ENCODE measurements around the gene CROCC2.

The CROCC2 gene

DNA sequence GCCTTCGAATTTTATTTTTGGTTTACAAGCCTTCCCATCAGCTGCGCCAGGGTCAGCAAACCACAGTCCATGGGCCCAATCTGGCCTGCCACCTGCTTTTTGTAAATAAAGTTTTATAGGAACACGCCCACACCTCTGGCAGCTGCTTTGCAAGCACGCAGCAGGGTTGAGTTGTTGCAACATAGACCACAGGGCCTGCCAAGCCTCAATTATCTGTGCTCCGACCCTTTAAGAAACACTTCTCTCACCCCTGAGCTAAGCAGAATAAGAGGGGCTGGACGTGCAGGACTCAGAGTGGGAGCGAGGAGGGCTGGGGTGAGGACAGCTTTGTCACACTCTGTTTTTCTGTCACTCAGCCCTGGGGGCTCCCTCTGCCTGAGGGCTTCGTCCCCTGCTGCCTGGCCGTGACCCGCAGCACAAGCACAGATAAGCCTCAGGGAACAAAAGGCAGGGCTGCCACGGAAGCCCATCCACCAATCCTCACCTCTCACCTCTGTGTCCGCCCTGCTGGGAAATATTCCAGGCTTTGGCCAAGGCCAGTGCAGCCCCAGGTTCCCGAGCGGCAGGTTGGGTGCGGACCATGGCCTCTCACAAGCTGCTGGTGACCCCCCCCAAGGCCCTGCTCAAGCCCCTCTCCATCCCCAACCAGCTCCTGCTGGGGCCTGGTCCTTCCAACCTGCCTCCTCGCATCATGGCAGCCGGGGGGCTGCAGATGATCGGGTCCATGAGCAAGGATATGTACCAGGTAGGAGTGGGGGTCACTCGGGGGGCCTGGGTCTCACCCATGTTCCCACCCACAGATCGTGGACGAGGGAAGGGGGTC lies 37.6 kb upstream of the CROCC2 start, which contains the start of gene AGXT:
Gene AGXT (plus strand): TSS at position 539 of the 823 bp plus-strand sequence. CDS start 42 bp downstream, at position 581.
- TF ChIP-seq, protein P1, sequence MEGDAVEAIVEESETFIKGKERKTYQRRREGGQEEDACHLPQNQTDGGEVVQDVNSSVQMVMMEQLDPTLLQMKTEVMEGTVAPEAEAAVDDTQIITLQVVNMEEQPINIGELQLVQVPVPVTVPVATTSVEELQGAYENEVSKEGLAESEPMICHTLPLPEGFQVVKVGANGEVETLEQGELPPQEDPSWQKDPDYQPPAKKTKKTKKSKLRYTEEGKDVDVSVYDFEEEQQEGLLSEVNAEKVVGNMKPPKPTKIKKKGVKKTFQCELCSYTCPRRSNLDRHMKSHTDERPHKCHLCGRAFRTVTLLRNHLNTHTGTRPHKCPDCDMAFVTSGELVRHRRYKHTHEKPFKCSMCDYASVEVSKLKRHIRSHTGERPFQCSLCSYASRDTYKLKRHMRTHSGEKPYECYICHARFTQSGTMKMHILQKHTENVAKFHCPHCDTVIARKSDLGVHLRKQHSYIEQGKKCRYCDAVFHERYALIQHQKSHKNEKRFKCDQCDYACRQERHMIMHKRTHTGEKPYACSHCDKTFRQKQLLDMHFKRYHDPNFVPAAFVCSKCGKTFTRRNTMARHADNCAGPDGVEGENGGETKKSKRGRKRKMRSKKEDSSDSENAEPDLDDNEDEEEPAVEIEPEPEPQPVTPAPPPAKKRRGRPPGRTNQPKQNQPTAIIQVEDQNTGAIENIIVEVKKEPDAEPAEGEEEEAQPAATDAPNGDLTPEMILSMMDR (IDR thresholded peaks at IDR 0.05) = no peak

DNA sequence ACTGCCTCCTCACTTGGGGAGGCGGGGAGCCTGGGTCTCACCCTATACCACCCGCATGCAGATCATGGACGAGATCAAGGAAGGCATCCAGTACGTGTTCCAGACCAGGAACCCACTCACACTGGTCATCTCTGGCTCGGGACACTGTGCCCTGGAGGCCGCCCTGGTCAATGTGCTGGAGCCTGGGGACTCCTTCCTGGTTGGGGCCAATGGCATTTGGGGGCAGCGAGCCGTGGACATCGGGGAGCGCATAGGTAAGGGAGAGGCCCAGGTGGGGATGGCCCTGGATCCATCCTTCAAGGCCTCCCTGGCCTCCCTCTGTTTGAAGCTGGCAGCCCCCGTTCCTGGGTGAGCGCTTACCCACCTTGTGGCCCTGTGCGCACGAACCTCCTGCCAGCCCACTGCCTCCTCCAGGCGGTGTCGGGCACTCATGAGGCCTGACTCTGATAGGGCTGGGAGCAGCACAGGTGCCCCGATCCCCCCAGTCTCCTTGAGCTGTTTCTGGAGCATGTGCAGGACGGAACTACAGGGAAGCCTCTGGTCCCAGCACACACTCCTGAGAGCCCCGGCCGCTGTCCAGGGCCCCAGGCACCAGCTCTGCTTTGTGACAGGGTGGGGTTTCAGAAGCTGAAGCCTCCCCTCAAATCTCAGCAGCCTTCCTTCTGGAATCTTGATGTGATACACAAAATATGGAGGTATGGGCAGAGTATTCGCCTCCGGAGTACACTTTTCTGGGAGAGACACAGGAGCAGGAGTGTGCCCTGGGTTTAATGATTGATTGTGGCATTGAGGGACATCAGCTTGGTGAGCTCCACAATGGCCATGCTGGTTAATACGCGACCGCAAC lies 36.8 kb upstream of the CROCC2 start:
- TF ChIP-seq, protein P1 (IDR thresholded peaks at IDR 0.05) = no peak

DNA sequence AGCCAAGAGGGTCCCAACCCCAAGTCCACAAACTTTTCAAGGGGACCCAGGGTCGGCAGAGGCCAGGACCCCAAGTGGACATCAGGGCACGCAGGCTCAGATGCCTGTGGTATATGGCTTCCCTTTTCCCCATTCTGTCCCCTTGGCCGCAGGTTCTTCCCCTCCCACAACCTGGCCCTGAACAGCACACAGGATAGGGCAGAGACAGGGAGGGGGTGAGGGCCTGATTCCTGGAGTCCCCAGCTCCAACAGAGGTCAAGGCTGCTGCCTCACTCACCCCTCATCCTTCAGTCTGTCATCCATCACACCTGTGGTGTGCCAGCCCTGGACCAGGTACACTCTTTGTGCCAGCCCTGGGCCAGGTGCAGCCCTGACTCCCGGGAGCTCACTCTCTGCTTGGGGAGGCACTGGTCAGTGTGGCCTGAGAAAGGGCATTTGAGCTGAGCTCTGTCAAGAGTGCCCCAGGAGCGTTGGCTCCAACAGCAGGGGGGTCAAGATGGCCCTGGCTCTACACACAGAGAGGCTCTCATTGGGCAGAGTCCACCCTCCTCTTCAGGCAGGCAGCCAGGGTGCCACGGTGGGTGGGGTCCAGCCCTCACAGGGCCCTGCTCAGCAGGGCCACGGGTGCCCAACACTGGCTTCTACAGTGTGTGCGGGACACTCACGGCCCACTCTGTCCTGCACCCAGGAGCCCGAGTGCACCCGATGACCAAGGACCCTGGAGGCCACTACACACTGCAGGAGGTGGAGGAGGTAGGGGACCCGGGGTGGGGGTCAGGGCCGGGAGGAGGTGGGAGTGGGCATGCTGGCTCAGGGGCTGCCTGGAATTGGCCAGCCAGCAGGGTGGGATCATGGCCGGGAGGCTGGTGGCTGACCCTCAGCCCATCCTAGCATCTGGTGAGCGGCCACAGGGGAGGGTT lies 35.9 kb upstream of the CROCC2 start:
- TF ChIP-seq, protein P1 (IDR thresholded peaks at IDR 0.05) = no peak

DNA sequence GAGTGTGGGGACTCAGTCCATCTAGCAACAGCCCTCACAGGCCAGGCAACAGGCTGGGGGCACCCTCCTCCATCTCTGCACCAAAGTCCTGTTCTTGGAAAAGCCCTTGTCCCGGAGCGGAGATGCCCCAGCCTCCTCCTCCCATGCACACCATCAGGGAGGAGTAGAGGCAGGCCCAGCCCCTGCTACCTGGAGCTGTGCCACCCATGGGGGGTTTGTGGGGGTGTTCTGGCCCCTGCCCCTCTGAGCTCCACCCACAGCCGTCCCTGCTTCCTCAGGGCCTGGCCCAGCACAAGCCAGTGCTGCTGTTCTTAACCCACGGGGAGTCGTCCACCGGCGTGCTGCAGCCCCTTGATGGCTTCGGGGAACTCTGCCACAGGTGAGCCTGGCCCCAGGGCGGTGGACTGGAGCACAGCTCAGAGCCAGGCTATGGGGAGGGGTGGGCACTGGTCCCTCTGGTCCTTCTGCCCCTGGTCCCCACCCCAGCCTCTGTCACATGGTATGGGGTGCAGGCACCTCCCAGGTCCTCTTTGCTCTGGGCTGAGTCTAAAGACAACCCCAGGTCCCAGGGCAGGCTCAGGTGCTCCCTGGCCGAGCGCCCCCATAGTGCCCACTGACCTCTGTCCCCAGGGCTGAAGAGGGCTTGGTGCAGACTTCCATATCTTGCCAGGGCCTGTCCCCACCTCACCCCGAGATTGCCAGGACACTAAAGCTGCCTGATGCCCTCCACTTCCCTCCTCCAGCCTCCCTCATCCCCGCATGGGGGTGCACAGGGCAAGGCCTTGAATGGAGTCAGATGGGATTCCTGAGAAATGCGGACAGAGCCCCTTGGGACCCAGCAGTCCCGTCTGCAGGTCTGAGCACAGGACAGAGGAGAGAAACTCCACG lies 34.8 kb upstream of the CROCC2 start:
- TF ChIP-seq, protein P1 (IDR thresholded peaks at IDR 0.05) = no peak

DNA sequence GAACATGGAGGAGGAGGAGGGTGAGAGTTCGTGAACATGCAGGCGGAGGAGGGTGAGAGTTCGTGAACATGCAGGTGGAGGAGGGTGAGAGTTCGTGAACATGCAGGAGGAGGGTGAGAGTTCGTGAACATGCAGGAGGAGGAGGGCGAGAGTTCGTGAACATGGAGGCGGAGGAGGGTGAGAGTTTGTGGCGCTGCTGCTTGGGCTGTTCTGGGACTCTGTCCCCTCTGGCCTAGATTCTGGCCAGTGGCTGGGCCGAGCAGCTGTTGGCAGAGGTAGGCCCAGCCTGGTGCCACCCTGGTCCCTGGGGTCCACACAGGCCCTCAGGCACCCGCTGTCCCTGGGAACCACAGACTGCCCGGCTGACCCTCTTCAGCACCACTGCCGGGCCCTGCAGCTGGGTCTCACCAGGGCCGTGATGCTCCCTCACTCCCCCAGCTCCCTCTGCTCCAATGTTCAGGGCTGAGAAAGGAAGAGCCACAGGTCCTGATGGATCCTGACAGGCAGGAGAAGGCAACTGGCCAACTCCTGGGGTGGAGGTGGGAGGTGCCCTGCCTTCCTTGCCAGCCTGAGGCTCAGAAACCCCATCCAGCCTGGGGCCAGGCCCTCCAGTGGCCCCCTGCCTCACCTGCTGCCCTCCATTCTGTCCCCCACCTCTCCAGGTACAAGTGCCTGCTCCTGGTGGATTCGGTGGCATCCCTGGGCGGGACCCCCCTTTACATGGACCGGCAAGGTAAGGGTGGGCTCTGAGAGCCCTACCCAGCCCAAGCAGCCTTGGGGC lies 33.6 kb upstream of the CROCC2 start:
- TF ChIP-seq, protein P1 (IDR thresholded peaks at IDR 0.05) = no peak

DNA sequence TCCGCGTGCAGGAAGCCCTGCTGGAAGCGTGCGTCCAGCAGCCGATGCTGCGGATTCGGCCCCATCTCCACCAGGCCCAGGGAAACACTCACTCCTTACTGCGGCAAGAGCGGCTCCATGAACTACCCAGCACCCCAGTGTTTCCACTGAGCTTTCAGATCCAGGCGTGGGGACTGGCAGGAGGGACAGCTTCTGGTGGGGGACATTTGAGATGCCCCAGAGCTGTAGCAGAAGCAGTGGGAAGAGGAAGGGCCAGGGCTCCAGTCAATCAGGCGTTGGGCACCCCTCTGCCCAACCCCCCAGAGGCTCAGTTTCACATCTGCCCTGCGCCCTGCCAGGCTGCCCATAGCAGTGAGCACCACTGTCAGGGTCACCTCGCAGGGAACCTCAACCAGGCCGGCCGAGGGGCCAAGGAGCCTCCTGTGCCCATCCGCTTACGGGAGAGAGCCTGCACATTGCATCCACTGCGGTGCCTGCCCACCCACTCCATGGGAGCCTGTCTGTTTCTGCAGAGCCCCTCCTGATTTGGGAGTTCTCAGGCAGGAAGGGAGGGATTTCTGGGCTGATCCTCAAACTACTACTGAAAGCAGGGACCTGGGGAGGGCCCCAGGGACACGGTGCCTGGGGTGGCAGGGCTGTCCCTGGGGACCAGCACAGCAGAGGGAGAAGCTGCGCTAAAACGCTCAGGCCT lies 32.9 kb upstream of the CROCC2 start:
- TF ChIP-seq, protein P1 (IDR thresholded peaks at IDR 0.05) = no peak

All from LNCAP (cell line).